Osteoblast (primary cell): ENCODE measurements around the gene FAM13C. TPM values are rescaled to one million over a fixed set of nuclear protein-coding genes. Genes with fewer than 3 reads are reported as not detected.

Source experiments
- DNase-seq: peaks from one replicate; pipeline ENCODE4 v3.0.0; 2011; ENCODE audit warnings: low spot score, mixed read lengths; ENCODE audit not compliant: insufficient read length; ENCODE audit errors: missing footprints
- H2AFZ ChIP-seq: 2 replicates; pipeline ENCODE4 v1.6.0; 2011; ENCODE audit warnings: mild to moderate bottlenecking, low read length
- H3K27ac ChIP-seq: 2 replicates; pipeline ENCODE4 v1.5.1; 2011; ENCODE audit warnings: mild to moderate bottlenecking, low read depth, low read length, moderate library complexity
- H3K27me3 ChIP-seq: 2 replicates; pipeline ENCODE4 v1.6.0; 2012; ENCODE audit warnings: mild to moderate bottlenecking, control low read depth, inconsistent platforms, low read length, moderate library complexity; ENCODE audit not compliant: insufficient read depth
- H3K36me3 ChIP-seq: 2 replicates; pipeline ENCODE4 v1.5.1; 2011; ENCODE audit warnings: mild to moderate bottlenecking, low read length, control low read depth, moderate library complexity; ENCODE audit not compliant: insufficient read depth
- H3K4me1 ChIP-seq: 2 replicates; pipeline ENCODE4 v1.5.1; 2011; ENCODE audit warnings: mild to moderate bottlenecking, low read length, control low read depth, moderate library complexity; ENCODE audit not compliant: insufficient read depth
- H3K4me2 ChIP-seq: 2 replicates; pipeline ENCODE4 v1.6.0; 2011; ENCODE audit warnings: mild to moderate bottlenecking, low read length; ENCODE audit not compliant: insufficient read depth
- H3K4me3 ChIP-seq: fragments of 200-600 bp; sonication (generic); 3 replicates; pipeline ENCODE4 v1.5.1; 2012; ENCODE audit warnings: mild to moderate bottlenecking, low read length, inconsistent platforms; ENCODE audit not compliant: insufficient read depth
- H3K79me2 ChIP-seq: 2 replicates; pipeline ENCODE4 v1.6.0; 2012; ENCODE audit warnings: mild to moderate bottlenecking, low read length, control low read depth, inconsistent platforms; ENCODE audit not compliant: insufficient read depth
- H3K9me3 ChIP-seq: 2 replicates; pipeline ENCODE4 v1.5.1; 2011; ENCODE audit warnings: low read depth, low read length, control low read depth
- H4K20me1 ChIP-seq: 2 replicates; pipeline ENCODE4 v1.6.0; 2012; ENCODE audit warnings: mild to moderate bottlenecking, low read length, control low read depth; ENCODE audit not compliant: insufficient read depth
- total RNA-seq: library from RNA; depleted of rRNA; stranded (reverse); fragments of >200 nt; gene quantifications from 2 replicates; pipeline ENCODE4 v1.2.3, GENCODE V29; 2012
- TF ChIP-seq, protein P1 (sequence below): IDR thresholded peaks from 2 replicates; pipeline ENCODE4 v1.5.1; 2011; ENCODE audit warnings: mild to moderate bottlenecking, low read depth, low read length, moderate library complexity; ENCODE audit errors: extremely low read depth

Gene FAM13C
- total RNA-seq, 1 donor, result 6.5 TPM

DNA sequence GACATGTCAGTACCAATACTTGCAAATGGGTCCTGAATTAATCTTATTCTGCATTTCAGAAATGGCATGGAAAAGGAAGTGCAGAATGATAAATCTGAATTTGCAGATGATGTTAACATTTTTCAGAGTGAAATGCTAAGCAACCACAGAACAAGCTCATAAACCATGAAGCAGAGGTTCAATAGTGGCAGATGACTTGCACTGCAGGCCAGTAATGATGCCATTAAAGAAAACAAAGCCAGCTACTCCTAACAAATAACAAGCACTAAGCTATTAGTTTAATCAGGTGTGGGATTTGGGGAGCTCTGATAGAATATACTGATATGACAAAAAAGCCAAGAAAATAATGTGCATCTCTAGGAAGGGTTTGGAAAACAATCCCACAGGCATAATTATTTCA, 85.4 kb downstream of the FAM13C start:
- no peak overlapping the region for H3K4me2 ChIP-seq
- H3K4me1 ChIP-seq, result no peaks in the 10 kb centered on the region
- no peaks in the 10 kb centered on the region for H3K9me3 ChIP-seq
- H3K4me3 ChIP-seq, result no peak overlapping the region
- H3K27ac ChIP-seq, result no peak overlapping the region
- TF ChIP-seq, protein P1, sequence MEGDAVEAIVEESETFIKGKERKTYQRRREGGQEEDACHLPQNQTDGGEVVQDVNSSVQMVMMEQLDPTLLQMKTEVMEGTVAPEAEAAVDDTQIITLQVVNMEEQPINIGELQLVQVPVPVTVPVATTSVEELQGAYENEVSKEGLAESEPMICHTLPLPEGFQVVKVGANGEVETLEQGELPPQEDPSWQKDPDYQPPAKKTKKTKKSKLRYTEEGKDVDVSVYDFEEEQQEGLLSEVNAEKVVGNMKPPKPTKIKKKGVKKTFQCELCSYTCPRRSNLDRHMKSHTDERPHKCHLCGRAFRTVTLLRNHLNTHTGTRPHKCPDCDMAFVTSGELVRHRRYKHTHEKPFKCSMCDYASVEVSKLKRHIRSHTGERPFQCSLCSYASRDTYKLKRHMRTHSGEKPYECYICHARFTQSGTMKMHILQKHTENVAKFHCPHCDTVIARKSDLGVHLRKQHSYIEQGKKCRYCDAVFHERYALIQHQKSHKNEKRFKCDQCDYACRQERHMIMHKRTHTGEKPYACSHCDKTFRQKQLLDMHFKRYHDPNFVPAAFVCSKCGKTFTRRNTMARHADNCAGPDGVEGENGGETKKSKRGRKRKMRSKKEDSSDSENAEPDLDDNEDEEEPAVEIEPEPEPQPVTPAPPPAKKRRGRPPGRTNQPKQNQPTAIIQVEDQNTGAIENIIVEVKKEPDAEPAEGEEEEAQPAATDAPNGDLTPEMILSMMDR, result no peak
- DNase-seq, result no peak
- no peaks in the 10 kb centered on the region for H3K27me3 ChIP-seq
- no peaks in the 10 kb centered on the region for H3K36me3 ChIP-seq
- no peak overlapping the region for H2AFZ ChIP-seq
- no peaks in the 10 kb centered on the region for H3K79me2 ChIP-seq
- H4K20me1 ChIP-seq, result no peaks in the 10 kb centered on the region

DNA sequence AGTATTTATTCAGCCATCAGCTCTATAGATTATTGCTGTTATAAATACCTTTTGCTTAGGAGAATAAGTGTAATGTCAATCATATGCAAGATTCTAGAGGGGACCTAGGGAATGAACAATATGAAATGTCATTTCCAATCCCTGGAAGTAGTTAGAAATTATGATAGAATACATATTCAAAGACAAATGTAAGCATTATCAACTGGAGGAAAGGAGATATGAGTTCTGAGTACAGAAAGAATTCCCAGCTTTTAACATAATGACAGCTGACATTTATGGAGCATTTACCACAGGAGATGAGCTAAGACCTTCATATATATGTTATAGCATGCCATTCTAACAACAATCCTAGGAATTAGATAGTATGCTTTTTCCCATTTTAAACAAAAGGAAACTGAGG, 86.2 kb downstream of the FAM13C start:
- Histone ChIP-seq H3K36me3 (no peaks in the 10 kb centered on the region), H3K4me1 (no peaks in the 10 kb centered on the region), H3K9me3 (no peaks in the 10 kb centered on the region), H3K27ac (no peak overlapping the region), H3K27me3 (no peaks in the 10 kb centered on the region), H3K4me3 (no peak overlapping the region), H3K79me2 (no peaks in the 10 kb centered on the region), H3K4me2 (no peak overlapping the region), H4K20me1 (no peaks in the 10 kb centered on the region), H2AFZ (no peak overlapping the region)
- TF ChIP-seq, protein P1, result no peak
- DNase-seq, result no peak

DNA sequence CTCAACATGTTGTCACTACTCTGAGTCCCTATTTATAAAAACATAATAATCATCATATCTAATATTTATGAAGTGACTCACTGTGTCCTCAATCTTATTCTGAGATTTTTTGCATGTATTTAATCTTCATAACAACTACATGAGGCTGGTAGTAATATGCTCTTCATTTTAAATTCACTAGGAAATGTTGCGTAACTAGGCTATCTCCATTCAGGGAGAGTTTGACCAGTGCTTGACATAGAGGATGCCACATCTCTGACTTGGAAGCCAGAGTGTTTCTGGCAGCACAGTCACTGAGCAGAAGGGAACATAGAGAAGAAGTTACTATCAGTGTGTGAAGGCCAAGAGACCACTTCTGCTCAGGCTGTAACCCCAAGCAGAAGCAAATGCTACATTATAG, 88.9 kb downstream of the FAM13C start:
- Histone ChIP-seq H3K36me3 (no peaks in the 10 kb centered on the region), H3K4me3 (no peak overlapping the region), H3K27ac (no peak overlapping the region), H3K4me1 (no peaks in the 10 kb centered on the region), H3K9me3 (no peaks in the 10 kb centered on the region), H3K4me2 (no peak overlapping the region), H4K20me1 (no peaks in the 10 kb centered on the region), H2AFZ (no peak overlapping the region), H3K27me3 (no peaks in the 10 kb centered on the region), H3K79me2 (no peaks in the 10 kb centered on the region)
- TF ChIP-seq, protein P1, result no peak
- DNase-seq, result no peak

DNA sequence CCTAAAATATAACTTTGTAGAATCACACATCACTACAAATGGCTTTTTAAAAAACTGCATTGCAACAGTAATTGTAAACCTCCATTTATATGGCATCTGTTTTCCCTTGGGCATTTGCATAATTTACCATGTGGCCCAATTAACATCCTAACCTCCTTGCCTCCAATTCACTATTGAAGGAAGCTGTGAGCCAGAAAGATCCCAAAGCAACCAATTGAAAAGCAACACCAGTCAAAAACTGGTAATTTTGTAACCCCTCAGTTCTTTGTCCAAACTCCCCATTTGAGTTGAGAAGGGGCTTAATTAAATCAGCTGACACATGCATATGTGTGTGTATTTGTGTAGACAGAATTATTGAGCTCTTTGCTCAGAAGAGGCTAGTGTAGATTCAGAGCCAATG, 90.3 kb downstream of the FAM13C start:
- no peak overlapping the region for H3K27ac ChIP-seq
- no peaks in the 10 kb centered on the region for H4K20me1 ChIP-seq
- DNase-seq, result no peak
- no peak overlapping the region for H3K4me3 ChIP-seq
- no peak overlapping the region for H2AFZ ChIP-seq
- no peaks in the 10 kb centered on the region for H3K27me3 ChIP-seq
- no peaks in the 10 kb centered on the region for H3K4me1 ChIP-seq
- H3K4me2 ChIP-seq, result no peak overlapping the region
- TF ChIP-seq, protein P1, result no peak
- H3K9me3 ChIP-seq, result no peaks in the 10 kb centered on the region
- H3K36me3 ChIP-seq, result no peaks in the 10 kb centered on the region
- no peaks in the 10 kb centered on the region for H3K79me2 ChIP-seq
